Measurements from ENCODE around the gene DOCK3.

DNA sequence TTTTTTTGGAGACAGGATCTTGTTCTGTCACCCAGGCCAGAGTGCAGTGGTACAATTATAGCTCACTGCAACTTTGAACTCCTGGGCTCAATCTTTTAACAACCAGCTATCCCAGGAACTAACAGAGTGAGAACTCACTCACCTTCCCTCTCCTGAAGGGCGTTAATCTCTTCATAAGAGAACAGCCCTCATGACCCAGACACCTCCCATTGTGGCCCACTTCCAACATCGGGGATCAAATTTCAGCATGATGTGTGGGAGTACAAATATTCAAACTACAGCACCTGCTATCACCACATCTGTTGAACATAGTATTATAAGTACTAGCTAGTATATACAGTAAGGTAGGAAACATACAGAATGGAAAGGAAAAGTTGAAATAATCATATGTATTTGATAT lies 132.5 kb downstream of the DOCK3 start:
- TF ChIP-seq, protein P1, sequence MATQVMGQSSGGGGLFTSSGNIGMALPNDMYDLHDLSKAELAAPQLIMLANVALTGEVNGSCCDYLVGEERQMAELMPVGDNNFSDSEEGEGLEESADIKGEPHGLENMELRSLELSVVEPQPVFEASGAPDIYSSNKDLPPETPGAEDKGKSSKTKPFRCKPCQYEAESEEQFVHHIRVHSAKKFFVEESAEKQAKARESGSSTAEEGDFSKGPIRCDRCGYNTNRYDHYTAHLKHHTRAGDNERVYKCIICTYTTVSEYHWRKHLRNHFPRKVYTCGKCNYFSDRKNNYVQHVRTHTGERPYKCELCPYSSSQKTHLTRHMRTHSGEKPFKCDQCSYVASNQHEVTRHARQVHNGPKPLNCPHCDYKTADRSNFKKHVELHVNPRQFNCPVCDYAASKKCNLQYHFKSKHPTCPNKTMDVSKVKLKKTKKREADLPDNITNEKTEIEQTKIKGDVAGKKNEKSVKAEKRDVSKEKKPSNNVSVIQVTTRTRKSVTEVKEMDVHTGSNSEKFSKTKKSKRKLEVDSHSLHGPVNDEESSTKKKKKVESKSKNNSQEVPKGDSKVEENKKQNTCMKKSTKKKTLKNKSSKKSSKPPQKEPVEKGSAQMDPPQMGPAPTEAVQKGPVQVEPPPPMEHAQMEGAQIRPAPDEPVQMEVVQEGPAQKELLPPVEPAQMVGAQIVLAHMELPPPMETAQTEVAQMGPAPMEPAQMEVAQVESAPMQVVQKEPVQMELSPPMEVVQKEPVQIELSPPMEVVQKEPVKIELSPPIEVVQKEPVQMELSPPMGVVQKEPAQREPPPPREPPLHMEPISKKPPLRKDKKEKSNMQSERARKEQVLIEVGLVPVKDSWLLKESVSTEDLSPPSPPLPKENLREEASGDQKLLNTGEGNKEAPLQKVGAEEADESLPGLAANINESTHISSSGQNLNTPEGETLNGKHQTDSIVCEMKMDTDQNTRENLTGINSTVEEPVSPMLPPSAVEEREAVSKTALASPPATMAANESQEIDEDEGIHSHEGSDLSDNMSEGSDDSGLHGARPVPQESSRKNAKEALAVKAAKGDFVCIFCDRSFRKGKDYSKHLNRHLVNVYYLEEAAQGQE (IDR thresholded peaks at IDR 0.05), result no peak
- no peak for TF ChIP-seq FOXA2 (IDR thresholded peaks at IDR 0.05)
- TF ChIP-seq, protein P2, sequence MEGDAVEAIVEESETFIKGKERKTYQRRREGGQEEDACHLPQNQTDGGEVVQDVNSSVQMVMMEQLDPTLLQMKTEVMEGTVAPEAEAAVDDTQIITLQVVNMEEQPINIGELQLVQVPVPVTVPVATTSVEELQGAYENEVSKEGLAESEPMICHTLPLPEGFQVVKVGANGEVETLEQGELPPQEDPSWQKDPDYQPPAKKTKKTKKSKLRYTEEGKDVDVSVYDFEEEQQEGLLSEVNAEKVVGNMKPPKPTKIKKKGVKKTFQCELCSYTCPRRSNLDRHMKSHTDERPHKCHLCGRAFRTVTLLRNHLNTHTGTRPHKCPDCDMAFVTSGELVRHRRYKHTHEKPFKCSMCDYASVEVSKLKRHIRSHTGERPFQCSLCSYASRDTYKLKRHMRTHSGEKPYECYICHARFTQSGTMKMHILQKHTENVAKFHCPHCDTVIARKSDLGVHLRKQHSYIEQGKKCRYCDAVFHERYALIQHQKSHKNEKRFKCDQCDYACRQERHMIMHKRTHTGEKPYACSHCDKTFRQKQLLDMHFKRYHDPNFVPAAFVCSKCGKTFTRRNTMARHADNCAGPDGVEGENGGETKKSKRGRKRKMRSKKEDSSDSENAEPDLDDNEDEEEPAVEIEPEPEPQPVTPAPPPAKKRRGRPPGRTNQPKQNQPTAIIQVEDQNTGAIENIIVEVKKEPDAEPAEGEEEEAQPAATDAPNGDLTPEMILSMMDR (IDR thresholded peaks at IDR 0.05; ENCODE audit: low read depth, low read length, missing input control), result no peak
- TF ChIP-seq GABPA (IDR thresholded peaks at IDR 0.05 in 1 of 2, conservative IDR thresholded peaks at IDR 0.05 in 1 of 2), result no peak
- no peak for TF ChIP-seq NR2F2 (IDR thresholded peaks at IDR 0.05)
- TF ChIP-seq, protein P3, sequence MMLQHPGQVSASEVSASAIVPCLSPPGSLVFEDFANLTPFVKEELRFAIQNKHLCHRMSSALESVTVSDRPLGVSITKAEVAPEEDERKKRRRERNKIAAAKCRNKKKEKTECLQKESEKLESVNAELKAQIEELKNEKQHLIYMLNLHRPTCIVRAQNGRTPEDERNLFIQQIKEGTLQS (IDR thresholded peaks at IDR 0.05), result no peak
- TF ChIP-seq, protein P4, sequence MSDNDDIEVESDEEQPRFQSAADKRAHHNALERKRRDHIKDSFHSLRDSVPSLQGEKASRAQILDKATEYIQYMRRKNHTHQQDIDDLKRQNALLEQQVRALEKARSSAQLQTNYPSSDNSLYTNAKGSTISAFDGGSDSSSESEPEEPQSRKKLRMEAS (IDR thresholded peaks at IDR 0.05), result no peak
- TF ChIP-seq JUND (IDR thresholded peaks at IDR 0.05), result no peak
- TF ChIP-seq, protein P5, sequence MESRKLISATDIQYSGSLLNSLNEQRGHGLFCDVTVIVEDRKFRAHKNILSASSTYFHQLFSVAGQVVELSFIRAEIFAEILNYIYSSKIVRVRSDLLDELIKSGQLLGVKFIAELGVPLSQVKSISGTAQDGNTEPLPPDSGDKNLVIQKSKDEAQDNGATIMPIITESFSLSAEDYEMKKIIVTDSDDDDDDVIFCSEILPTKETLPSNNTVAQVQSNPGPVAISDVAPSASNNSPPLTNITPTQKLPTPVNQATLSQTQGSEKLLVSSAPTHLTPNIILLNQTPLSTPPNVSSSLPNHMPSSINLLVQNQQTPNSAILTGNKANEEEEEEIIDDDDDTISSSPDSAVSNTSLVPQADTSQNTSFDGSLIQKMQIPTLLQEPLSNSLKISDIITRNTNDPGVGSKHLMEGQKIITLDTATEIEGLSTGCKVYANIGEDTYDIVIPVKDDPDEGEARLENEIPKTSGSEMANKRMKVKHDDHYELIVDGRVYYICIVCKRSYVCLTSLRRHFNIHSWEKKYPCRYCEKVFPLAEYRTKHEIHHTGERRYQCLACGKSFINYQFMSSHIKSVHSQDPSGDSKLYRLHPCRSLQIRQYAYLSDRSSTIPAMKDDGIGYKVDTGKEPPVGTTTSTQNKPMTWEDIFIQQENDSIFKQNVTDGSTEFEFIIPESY (IDR thresholded peaks at IDR 0.05), result no peak

All from liver (tissue), 3 donors.